Fibroblast of peridontal ligament (primary cell): ENCODE measurements around the gene TAF9.
A peak's percentile ranks its signal among the peaks of the same experiment; 100 is the strongest.
"Not testable (repeated sequence)": the region's sequence is repeated elsewhere in the genome, so short reads cannot be mapped to it uniquely, and the experiment has no call there.

Experiments
- DNase-seq: peaks from one replicate; pipeline ENCODE4 v3.0.0-alpha.2; 2010; ENCODE audit errors: extremely low read depth

The TAF9 gene, protein sequence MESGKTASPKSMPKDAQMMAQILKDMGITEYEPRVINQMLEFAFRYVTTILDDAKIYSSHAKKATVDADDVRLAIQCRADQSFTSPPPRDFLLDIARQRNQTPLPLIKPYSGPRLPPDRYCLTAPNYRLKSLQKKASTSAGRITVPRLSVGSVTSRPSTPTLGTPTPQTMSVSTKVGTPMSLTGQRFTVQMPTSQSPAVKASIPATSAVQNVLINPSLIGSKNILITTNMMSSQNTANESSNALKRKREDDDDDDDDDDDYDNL

DNA sequence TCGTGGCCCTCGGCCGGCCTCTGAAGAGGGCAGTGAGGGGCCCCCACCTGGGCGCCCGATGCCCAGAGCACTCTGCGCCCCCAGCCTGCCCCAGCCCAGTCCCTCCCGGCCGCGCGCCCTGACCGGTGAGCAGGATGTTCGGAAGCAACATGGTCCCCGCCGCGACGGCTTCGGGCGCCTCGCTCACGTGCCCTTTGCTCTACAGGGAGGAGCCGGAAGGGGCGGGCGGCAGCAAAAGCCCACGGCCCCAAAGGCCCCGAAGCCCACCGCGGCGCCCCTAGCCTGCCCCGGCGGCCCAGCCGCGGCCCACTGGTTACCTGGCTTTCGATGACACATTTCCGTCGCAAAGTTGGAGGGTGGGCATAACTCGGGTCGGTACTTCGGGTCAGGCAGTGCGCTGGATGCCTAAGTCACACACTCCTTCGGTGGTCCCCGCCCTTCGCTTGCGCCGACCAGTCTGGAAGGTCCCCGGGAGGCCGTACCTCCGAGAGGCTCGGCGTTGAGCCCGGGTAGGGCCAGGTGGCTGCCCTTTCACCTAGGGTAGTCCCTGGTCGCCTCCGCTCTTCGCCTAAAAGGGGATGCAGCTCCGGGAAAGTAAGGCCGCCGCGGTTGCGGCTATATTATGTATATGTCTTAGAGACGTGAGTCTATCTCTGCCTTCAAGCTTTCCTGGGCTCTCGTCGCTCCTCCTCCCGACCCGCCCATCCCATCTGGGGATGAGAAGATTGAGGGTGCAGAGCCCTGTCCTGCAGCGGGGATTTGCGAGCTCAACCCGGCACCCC, at the start of gene TAF9, which contains the start of the genes AK6 and RAD17:
TSS of gene TAF9 (minus strand) at position 181 of the 782 bp plus-strand sequence. CDS start 3,783 bp downstream, outside the sequence.
TSS of gene AK6 (minus strand) at position 181 of the 782 bp plus-strand sequence. CDS start at position 151, 30 bp downstream.
TSS of gene RAD17 (plus strand) at position 479 of the 782 bp plus-strand sequence. CDS start 2,391 bp downstream, outside the sequence.
- peak; percentile 89 for DNase-seq

DNA sequence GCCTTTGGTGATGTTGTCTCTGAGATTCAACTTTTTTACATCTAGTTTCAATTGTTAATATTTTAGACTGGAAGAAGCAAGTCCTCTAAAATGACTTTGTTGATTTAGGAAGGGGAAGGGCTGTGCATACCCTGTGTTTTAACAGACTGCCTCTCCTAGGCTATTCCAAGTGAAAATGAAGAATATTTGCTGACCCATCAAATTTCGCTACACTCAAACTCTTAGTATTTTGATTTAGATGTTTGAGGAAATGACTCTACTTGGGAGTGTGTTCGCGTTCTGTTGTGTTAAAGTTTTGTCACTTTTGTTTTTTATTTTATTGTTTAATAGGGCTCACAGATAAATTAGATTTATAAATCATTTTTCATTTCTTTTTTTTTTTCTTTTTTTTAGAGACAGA, 49.2 kb upstream of the TAF9 start:
- DNase-seq: no peak

DNA sequence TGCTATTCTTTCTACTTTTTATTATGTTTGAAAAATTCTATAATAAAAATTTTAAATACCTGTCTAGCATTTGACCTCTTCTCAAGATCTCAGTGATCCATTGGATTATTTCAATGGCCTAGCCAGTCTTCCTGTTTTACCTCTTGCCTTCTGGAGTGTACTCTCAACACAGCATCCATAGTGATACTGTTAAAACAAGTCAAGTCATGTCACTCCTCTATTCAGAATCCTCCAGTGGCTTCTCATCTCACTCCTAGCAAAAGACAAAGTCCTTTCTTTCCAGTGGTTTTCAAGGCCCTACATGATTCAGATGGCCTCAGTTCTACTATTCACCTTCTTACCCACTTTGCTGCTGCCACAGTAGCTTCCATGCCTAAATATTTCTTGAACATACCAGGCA, 47.4 kb upstream of the TAF9 start:
- no peak for DNase-seq

DNA sequence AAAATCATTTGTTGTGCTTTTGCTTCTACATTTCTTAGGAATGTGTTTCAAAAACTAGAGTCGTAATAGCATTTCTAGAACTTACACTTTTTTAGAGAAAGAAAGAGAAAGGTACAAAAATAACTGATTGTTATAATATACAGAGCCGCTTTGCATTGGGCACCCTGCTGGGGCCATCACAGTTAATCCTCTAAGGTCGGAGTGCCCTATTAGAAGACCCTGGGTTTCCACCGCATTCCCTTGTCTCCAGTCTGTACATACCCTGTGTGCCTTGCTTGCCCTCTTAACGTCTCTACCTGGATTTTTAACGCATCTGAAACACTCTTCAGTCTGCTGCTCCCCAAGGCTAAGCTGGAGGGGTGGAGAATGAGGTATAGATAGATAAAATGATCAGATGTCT, 46.9 kb upstream of the TAF9 start:
- no peak for DNase-seq

DNA sequence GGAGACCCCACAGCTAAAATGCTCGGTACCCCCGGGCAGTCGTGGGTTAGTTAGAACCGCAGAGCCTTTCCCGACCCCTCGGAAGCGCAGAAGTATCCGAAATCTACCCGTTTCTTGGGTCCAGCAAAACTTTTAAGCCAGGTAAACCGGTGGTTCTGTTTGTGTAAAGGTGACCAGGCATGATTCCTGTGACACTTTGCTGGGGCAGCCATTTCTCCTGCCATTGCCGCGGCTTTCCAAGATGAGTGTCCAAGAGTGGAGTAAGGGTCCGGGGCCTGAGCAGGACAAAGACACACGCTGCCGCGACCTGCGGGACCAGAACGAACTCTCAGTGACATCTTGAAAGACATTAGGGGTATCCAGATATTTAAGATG, 46.3 kb upstream of the TAF9 start:
- no peak for DNase-seq

DNA sequence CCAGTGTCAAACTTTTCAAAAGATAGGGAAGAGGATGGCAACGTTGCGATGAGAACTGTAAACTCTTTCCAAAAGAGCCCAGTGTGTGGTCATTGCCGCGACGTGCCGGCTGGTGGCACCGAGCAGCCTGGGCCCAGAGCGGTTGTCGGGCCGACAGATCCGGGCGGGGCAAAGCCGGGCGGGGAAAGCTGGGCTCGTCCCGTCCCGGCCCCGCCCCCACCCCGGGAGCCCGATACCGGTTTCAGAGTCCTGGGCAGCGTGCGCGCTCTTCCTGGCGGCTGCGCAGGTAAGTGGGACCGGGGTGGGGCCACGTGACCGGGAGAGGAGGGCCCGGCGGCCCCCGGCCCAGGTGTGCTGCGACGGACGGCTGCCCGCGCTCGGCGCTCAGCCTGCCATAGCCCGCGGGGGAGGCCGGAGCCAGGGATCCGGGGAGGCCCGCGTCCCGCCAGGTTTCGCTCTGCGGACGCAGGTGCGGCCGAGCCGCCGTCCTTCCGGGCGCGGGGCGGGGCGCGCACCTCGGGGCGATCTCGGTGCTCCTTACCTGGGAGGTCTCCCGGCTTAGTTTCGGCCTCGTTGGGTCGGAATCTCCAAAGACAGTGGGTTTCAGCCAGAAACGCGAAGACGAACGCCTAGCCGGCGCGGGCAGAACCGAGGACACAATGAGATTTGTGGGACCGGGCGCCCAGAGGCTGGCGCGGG, 45.7 kb upstream of the TAF9 start, which contains the start of gene MARVELD2:
TSS of gene MARVELD2 (plus strand) at position 232 of the 699 bp plus-strand sequence. CDS start 4,270 bp downstream, outside the sequence.
- peak; percentile 44 for DNase-seq

DNA sequence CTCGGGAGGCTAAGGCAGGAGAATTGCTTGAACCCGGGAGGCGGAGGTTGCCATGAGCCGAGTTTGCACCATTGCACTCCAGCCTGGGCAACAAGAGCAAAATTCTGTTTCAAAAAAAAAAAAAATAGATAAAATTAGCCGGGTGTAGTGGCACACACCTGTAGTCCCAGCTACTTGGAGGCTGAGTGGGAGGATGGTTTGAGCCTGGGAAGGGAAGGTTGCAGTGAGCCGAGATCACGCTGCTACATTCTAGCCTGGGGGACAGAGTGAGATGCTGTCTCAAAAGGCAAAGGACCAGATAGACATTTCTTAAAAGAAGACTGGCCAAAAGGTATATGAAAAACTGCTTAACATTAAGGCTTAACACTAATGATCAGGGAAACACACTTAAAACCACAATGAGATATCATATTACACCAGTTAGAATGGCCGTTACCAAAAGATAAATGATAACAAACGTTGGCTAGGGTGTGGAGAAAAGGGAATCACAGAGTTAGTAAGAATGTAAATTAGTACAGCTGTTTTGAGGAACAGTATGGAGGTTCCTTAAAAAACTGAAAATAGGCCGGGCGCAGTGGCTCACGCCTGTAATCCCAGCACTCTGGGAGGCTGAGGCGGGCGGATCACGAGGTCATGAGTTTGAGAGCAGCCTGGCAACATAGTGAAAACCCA, 35.5 kb upstream of the TAF9 start:
- no peak for DNase-seq

DNA sequence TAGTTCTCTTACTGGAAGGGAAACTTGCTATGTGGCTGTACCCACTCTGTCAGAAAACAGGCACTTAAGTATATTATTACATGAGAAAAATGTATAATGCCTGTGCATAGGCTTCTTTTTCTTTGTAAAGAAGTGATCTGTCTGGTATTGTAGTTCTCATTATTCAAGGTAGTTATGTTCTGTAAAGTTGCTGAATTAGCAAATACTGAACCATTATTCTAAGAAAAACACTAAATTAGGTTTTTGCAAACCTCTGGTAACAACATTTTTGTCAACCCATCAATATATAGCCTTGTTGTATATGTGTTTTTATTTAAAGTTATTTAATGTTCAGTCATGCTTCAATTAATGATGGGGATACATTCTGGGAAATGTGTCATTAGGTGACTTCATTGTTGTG, 9.1 kb upstream of the TAF9 start:
- no peak for DNase-seq

DNA sequence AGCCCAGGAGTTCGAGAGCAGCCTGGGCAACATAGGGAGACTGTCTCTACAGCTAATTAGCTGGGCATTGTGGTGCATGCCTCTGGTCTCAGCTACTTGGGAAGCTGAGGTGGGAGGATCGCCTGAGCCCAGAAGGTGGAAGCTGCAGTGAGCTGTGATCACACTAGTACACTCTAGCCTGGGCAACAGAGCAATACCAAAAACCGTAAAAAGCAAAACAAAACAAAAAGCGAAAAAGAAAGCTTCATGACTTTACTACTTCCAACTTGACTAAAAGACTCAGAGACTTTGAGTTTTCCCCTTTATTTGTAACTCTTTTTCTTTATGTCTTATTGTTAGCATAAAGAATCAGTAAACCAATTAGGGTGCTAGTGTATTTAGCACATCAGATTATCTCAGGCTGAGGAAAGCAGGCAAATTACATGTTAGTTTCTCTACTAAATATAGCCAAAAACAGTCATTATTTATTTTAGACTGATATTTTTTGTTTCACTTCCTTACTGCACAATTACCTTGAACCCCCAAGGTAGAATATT, 5.7 kb upstream of the TAF9 start:
- no peak for DNase-seq

DNA sequence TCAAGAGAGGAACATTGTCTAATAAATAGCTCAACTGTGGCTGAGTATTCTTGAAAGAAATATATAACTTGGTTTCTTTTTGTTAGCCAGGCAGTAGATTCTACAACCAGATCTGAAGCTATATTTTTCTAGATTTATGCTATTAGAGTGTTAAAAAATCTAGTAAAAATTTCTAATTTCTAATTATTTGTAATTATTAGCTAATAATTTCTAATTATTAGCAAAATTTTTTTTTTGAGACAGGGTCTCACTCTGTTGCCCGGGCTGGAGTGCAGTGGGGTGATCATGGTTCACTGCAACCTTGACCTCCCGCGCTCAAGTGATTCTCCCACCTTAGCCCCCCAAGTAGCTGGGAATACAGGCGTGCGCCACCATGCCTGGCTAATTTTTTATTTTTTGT, 3.1 kb upstream of the TAF9 start:
- DNase-seq: no peak

DNA sequence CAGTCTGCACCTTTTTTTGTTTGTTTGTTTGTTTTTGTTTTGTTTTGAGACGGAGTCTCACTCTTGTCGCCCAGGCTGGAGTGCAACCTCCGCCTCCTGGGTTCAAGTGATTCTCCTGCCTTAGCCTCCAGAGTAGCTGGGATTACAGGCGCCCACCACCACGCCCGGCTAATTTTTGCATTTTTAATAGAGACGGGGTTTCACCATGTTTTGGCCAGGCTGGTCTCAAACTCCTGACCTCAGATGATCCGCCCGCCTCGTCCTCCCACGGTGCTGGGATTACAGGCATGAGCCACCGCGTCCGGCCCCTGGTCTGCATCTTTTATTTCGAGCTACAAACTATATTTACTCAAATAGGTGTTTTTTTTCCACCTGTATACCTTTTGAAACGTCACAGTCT, 1.0 kb upstream of the TAF9 start:
- not testable (repeated sequence) for DNase-seq

DNA sequence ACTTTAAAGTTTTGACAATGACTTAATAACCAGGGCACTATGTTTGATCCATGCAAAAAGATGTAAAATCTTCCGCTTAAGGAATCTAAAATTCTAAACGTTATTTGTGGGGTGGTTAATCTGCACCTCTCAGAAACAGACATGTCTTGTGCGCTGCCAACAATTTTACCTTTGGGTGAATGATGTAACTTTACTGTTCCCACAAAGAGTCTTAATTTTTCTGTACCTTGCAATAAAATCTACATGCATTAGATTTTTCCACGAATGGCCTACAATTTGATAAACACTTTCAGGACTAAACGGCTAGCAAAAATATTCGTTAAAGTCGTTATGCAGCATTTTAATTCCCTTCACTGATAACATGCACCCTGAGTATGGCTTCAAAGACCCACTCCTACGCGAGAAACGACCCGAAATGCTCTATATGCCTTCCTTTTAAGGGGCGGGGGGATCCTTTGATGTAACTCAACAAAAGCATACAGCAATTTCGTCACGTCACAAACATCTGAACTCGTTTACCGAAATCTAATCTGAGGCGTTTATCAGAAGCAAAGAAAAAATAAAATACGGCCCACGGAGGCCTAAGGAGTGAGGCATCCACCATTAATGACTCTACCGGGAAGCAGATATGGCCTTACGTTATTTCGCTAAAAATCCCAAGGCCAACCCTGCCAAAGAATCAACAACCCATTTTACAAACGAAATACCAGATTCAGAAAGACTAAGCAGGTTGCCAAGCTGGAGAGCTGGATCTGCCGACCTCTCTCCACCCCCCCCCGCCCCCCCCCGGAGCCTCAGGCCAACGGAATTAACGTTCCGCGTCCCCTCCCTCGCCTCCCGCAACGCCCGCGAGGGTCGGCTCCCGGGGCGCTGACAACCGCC, 621 bp downstream of the TAF9 start:
- DNase-seq: peak; percentile 59

DNA sequence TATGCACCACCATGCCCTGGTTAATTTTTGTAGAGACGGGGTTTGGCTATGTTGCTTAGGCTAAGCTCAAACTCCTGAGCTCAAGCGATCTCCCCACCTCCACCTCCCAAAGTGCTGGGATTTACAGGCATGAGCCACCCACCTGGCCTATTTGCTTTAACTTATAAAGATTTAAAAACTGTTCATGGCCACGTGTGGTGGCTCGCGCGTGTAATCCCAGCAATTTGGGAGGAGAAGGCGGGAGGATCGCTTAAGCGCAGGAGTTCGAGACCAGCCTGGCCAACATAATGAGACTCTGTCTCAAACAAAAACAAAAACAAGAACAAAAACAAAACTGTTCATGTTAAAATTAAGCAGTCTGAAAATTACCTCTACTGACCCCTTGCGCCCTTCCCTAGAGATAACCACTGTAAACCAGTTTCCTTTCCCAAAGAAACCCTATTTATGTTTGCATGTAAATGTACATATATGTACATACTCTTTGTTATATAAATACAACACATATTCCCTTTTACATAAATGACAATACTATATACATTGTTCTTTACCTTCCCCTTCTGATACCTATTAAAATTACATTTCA, 1.5 kb downstream of the TAF9 start:
- DNase-seq: no peak

DNA sequence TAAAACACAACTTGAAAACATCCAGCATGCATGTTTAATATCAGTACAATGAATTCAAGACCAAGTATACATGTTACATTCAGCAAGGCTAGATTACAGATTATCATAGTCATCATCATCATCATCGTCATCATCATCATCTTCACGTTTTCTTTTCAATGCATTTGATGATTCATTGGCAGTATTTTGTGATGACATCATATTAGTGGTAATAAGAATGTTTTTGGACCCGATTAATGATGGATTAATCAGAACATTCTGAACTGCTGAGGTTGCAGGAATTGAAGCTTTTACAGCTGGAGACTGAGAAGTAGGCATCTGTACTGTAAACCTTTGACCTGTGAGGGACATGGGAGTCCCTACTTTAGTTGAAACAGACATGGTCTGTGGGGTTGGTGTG, 4.5 kb downstream of the TAF9 start:
- DNase-seq: no peak

DNA sequence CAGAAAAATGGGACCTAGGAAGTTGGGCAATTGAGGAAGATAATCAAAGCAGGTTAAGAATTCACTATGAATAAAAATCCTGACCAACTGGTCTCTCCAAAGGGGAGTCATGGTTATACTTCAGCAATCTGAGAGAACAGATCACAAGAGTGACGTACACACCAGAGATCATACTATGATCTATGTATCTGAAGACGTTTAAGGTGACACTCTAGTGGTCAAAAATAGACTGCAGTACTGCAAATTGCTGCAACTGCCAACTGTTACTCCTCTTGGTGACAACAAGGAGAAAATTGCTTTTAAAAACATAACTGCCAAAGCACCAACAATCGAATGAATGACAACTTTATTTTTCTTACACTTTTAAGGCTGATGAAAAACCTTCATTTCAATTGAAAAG, 4.9 kb downstream of the TAF9 start:
- DNase-seq: peak; percentile 20

DNA sequence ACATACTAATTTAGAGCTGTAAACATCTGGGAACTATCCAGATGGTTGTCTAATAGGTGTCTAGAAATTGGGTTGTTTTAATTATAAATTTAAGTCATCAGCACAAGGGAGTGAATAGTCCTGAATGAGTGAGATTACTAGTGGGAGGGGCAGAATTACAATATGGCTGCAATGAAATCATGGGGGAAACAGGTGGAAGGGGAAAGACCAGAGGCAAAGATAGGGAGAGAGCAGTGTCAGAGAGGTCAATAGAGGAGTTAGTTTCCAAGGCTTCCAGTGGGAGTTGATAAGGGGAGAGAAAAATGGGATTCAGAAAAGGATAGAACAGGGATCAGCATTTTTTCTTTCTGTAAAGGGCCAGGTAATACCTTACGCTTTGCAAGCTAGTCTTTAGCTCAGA, 8.9 kb downstream of the TAF9 start:
- no peak for DNase-seq

DNA sequence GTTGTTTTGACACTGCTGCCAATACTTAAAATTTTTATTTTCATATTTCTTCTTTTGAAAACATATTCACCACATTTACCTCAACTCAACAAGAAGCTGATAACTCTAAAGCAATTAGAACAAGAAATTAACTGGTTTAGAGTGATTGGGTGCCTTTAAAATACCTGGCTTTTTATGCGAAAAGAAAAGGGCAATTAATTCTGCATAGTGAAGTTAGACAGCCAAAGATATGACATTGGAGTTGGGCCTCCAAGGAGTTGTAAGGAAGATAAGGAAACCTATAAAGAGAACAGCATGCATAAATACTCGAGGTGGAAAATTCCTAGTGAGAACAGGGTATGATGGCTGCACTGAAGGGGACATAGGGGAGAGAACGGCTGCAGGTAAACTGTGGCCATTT, 9.6 kb downstream of the TAF9 start:
- DNase-seq: no peak

DNA sequence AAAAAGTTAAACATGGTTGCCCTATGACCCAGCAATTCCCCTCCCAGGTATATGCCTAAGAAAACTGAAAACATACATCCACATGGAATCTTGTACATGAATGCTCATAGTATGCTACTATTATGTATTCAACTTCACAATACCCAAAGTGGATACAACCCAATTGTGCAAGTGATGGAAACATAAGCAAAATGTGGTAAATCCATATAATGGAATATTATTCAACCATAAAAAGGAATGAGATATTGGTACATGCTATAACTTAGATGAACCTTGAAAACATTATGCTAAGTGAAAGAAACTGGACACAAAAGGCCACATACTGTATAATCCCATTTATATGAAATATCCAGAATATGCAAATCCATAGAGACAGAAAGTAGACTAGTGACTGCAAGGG, 18.7 kb downstream of the TAF9 start:
- DNase-seq: no peak

DNA sequence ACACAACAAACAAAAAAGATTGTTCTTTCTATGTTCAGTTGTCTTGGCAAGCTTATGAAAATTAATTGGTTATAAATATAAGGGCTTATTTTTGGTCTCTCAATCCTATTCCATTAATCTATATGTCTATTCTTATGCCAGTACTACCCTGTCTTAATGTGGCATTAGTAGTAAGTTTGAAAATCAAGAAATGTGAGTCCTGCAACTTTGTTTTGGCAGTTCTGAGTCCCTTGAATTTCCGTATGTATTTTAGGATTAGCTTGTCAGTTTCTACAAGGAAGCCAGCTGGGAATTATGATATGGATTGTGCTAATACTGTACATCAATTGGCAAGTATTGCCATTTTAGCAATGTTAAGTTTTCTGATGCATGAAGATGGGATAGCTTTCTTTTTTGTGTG, 26.2 kb downstream of the TAF9 start:
- DNase-seq: no peak

DNA sequence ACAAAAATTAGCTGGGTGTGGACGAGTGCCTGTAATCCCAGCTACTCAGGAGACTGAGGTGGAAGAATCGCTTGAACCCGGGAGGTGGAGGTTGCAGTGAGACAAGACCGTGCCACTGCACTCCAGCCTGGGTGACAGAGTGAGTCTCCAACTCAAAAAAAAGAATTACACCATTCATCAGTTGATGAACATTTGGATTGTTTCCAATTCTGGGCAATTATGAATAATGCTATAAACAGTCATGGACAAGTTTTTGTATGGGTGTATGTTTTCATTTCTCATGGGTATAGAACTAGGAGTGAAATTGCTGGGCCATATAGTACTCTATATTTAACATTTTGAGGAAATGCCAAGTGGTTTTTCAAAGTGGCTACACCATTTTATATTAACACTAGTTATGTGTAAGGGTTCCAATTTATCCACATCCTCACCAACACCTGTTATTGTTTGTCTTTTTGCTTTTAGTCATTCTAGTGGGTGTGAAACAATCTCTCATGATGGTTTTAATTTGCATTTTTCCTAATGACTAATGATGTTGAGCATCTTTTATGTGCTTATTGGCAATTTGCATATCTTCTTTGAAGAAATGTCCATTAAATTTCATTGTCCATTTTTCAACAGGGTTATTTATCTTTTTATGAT, 27.7 kb downstream of the TAF9 start:
- DNase-seq: no peak
